NT2/D1 (cell line): Measurements from ENCODE around the gene KLHDC10.

Experiments used
- DNase-seq: peaks from one replicate; pipeline ENCODE4 v3.0.0-alpha.2; 2011; ENCODE audit warnings: low read depth, low spot score
- H3K27me3 ChIP-seq: 2 replicates; pipeline ENCODE4 v1.6.0; 2011; ENCODE audit warnings: mild to moderate bottlenecking; ENCODE audit not compliant: insufficient read length, insufficient read depth
- H3K36me3 ChIP-seq: 2 replicates; pipeline ENCODE4 v1.6.1; 2011; ENCODE audit warnings: mild to moderate bottlenecking, low read length, mixed read lengths; ENCODE audit not compliant: insufficient read depth, insufficient read length
- H3K4me1 ChIP-seq: 2 replicates; pipeline ENCODE4 v1.5.1; 2011; ENCODE audit not compliant: insufficient read depth, insufficient read length
- H3K4me3 ChIP-seq: 2 replicates; pipeline ENCODE4 v1.5.1; 2011; ENCODE audit warnings: low read depth; ENCODE audit not compliant: insufficient read length
- H3K9ac ChIP-seq: 2 replicates; pipeline ENCODE4 v1.6.0; 2011; ENCODE audit warnings: low read depth; ENCODE audit not compliant: insufficient read length
- H3K9me3 ChIP-seq: 2 replicates; pipeline ENCODE4 v1.5.1; 2011; ENCODE audit warnings: mild to moderate bottlenecking, low read length; ENCODE audit not compliant: insufficient read depth
- SUZ12 ChIP-seq: IDR thresholded peaks from 2 replicates; pipeline ENCODE4 v1.6.1; 2011; ENCODE audit not compliant: insufficient read length, insufficient read depth; ENCODE audit errors: extremely low read depth
- YY1 ChIP-seq: IDR thresholded peaks from 2 replicates; pipeline ENCODE4 v1.6.1; 2011; ENCODE audit not compliant: insufficient read length, insufficient read depth
- ZNF274 ChIP-seq: IDR thresholded peaks from 2 replicates; pipeline ENCODE4 v1.6.1; 2011; ENCODE audit warnings: mild to moderate bottlenecking, low read depth, low read length

Gene KLHDC10

GRCh38 chr7:130154131-130154500, 83.8 kb downstream of the KLHDC10 start:
- Histone ChIP-seq H3K9me3 (no peaks in the 10 kb centered on the region), H3K4me1 (peaks cover 5% of the 10 kb centered on the region)

GRCh38 chr7:130154501-130155317, 84.4 kb downstream of the KLHDC10 start:
- DNase-seq: no peak

More at GRCh38 chr7:130154131-130154500, 83.8 kb downstream of the KLHDC10 start:
- TF ChIP-seq YY1 (no peak), SUZ12 (no peak), ZNF274 (no peak)
- no peak for DNase-seq
- H3K9ac ChIP-seq: no peak overlapping the region
- H3K27me3 ChIP-seq: no peaks in the 10 kb centered on the region
- peaks cover 5% of the 10 kb centered on the region for H3K36me3 ChIP-seq
- H3K4me3 ChIP-seq: no peak overlapping the region

GRCh38 chr7:130156140-130156539, 85.8 kb downstream of the KLHDC10 start:
- Histone ChIP-seq H3K27me3 (no peaks in the 10 kb centered on the region), H3K4me3 (no peak overlapping the region), H3K36me3 (peaks cover 17% of the 10 kb centered on the region), H3K9ac (no peak overlapping the region), H3K4me1 (no peaks in the 10 kb centered on the region), H3K9me3 (no peaks in the 10 kb centered on the region)
- no peak for DNase-seq
- no peak for TF ChIP-seq SUZ12
- no peak for TF ChIP-seq ZNF274
- TF ChIP-seq YY1: no peak

More at GRCh38 chr7:130154501-130155317, 84.4 kb downstream of the KLHDC10 start:
- Histone ChIP-seq H3K9ac (no peak overlapping the region), H3K4me1 (no peaks in the 10 kb centered on the region), H3K4me3 (no peak overlapping the region), H3K27me3 (no peaks in the 10 kb centered on the region), H3K9me3 (no peaks in the 10 kb centered on the region), H3K36me3 (peaks cover 6% of the 10 kb centered on the region)
- TF ChIP-seq ZNF274 (no peak), YY1 (no peak), SUZ12 (no peak)

- Histone ChIP-seq H3K9ac (no peak overlapping the region), H3K36me3 (peaks cover 28% of the 10 kb centered on the region), H3K4me3 (no peak overlapping the region), H3K4me1 (no peaks in the 10 kb centered on the region), H3K27me3 (no peaks in the 10 kb centered on the region), H3K9me3 (no peaks in the 10 kb centered on the region)
- no peak for DNase-seq
- no peak for TF ChIP-seq ZNF274
- TF ChIP-seq YY1: no peak
- TF ChIP-seq SUZ12: no peak
Observed at GRCh38 chr7:130157700-130158099, 87.4 kb downstream of the KLHDC10 start.

- Histone ChIP-seq H3K9ac (no peak overlapping the region), H3K36me3 (peaks cover 41% of the 10 kb centered on the region), H3K27me3 (no peaks in the 10 kb centered on the region), H3K4me1 (no peaks in the 10 kb centered on the region), H3K4me3 (no peak overlapping the region), H3K9me3 (no peaks in the 10 kb centered on the region)
- TF ChIP-seq ZNF274 (no peak), SUZ12 (no peak), YY1 (no peak)
- no peak for DNase-seq
Observed at GRCh38 chr7:130160023-130160422, 89.7 kb downstream of the KLHDC10 start.

- DNase-seq: no peak
- no peaks in the 10 kb centered on the region for H3K27me3 ChIP-seq
- TF ChIP-seq ZNF274 (no peak), YY1 (no peak), SUZ12 (no peak)
- H3K9ac ChIP-seq: no peak overlapping the region
- H3K36me3 ChIP-seq: peaks cover 45% of the 10 kb centered on the region
- no peaks in the 10 kb centered on the region for H3K9me3 ChIP-seq
- H3K4me3 ChIP-seq: no peak overlapping the region
- H3K4me1 ChIP-seq: no peaks in the 10 kb centered on the region
Observed at GRCh38 chr7:130160455-130160854, 90.1 kb downstream of the KLHDC10 start.

- Histone ChIP-seq H3K36me3 (peaks cover 51% of the 10 kb centered on the region), H3K27me3 (no peaks in the 10 kb centered on the region), H3K4me3 (no peak overlapping the region), H3K4me1 (no peaks in the 10 kb centered on the region), H3K9me3 (no peaks in the 10 kb centered on the region), H3K9ac (no peak overlapping the region)
- DNase-seq: no peak
- TF ChIP-seq ZNF274 (no peak), YY1 (no peak), SUZ12 (no peak)
Observed at GRCh38 chr7:130162196-130162595, 91.9 kb downstream of the KLHDC10 start.
